ENCODE results near the gene ZNF18. TPM values are rescaled to one million over a fixed set of nuclear protein-coding genes. Genes with fewer than 3 reads are reported as not detected.

The ZNF18 gene
- total and polyA plus RNA-seq, 4 donors, result 10.1 to 16.5 (median 14.1) TPM

GRCh38 chr17:12027658-12028057 lies 30.4 kb upstream of the ZNF18 start:
- no peak overlapping the region for H3K27ac ChIP-seq (ENCODE audit: low read depth, low read length)
- no CpG with 5 or more reads among the region's 1 CpG for WGBS (ENCODE audit: insufficient coverage)

GRCh38 chr17:12024327-12024726 lies 27.1 kb upstream of the ZNF18 start:
- no peak overlapping the region for H3K27ac ChIP-seq (ENCODE audit: low read depth, low read length)
- H3K4me3 ChIP-seq (ENCODE audit: low read depth, low read length), result no peak overlapping the region
- no CpG with 5 or more reads among the region's 1 CpG for WGBS (ENCODE audit: insufficient coverage)
- peaks cover 3% of the 10 kb centered on the region for H3K27me3 ChIP-seq (ENCODE audit: control insufficient read depth, insufficient read depth, low read length)
- no peaks in the 10 kb centered on the region for H3K9me3 ChIP-seq (ENCODE audit: control insufficient read depth, insufficient read depth, low read length)
- no peaks in the 10 kb centered on the region for H3K36me3 ChIP-seq (ENCODE audit: control insufficient read depth, insufficient read depth, low read length)
- H3K4me1 ChIP-seq (ENCODE audit: control insufficient read depth, insufficient read depth, low read length), result no peaks in the 10 kb centered on the region
- DNase-seq (ENCODE audit: low read depth in 4 of 6, low spot score in 6 of 6), result no peak

More at GRCh38 chr17:12027658-12028057, 30.4 kb upstream of the ZNF18 start:
- Histone ChIP-seq H3K36me3 (ENCODE audit: control insufficient read depth, insufficient read depth, low read length) (no peaks in the 10 kb centered on the region), H3K27me3 (ENCODE audit: control insufficient read depth, insufficient read depth, low read length) (no peaks in the 10 kb centered on the region), H3K9me3 (ENCODE audit: control insufficient read depth, insufficient read depth, low read length) (no peaks in the 10 kb centered on the region), H3K4me1 (ENCODE audit: control insufficient read depth, insufficient read depth, low read length) (no peaks in the 10 kb centered on the region), H3K4me3 (ENCODE audit: low read depth, low read length) (no peak overlapping the region)
- DNase-seq (ENCODE audit: low read depth in 4 of 6, low spot score in 6 of 6), result no peak

GRCh38 chr17:12022310-12022709 lies 25.0 kb upstream of the ZNF18 start:
- no CpG with 5 or more reads among the region's 2 CpGs for WGBS (ENCODE audit: insufficient coverage)
- no peaks in the 10 kb centered on the region for H3K36me3 ChIP-seq (ENCODE audit: control insufficient read depth, insufficient read depth, low read length)
- DNase-seq (ENCODE audit: low read depth in 4 of 6, low spot score in 6 of 6), result peak in 1 of 6 donors; percentile 16
- peaks cover 3% of the 10 kb centered on the region for H3K27me3 ChIP-seq (ENCODE audit: control insufficient read depth, insufficient read depth, low read length)
- H3K4me1 ChIP-seq (ENCODE audit: control insufficient read depth, insufficient read depth, low read length), result no peaks in the 10 kb centered on the region
- no peak overlapping the region for H3K4me3 ChIP-seq (ENCODE audit: low read depth, low read length)
- H3K9me3 ChIP-seq (ENCODE audit: control insufficient read depth, insufficient read depth, low read length), result no peaks in the 10 kb centered on the region
- H3K27ac ChIP-seq (ENCODE audit: low read depth, low read length), result no peak overlapping the region

- H3K4me1 ChIP-seq (ENCODE audit: control insufficient read depth, insufficient read depth, low read length), result no peaks in the 10 kb centered on the region
- peaks cover 3% of the 10 kb centered on the region for H3K27me3 ChIP-seq (ENCODE audit: control insufficient read depth, insufficient read depth, low read length)
- no peaks in the 10 kb centered on the region for H3K36me3 ChIP-seq (ENCODE audit: control insufficient read depth, insufficient read depth, low read length)
- WGBS (ENCODE audit: insufficient coverage), result 7% methylated on average over 2 of the region's 3 CpGs
- no peaks in the 10 kb centered on the region for H3K9me3 ChIP-seq (ENCODE audit: control insufficient read depth, insufficient read depth, low read length)
- peak overlapping the region; percentile 55 for H3K4me3 ChIP-seq (ENCODE audit: low read depth, low read length)
- DNase-seq (ENCODE audit: low read depth in 4 of 6, low spot score in 6 of 6), result no peak
- H3K27ac ChIP-seq (ENCODE audit: low read depth, low read length), result no peak overlapping the region
These were observed 24.4 kb upstream of the ZNF18 start for GRCh38 chr17:12021623-12022140.

GRCh38 chr17:12020642-12021622 lies 23.7 kb upstream of the ZNF18 start, which contains the start of gene MAP2K4:
Gene MAP2K4, plus strand, starts transcription at chr17:12020877. Its CDS starts 10 bp downstream, at chr17:12020887.
- H3K9me3 ChIP-seq (ENCODE audit: control insufficient read depth, insufficient read depth, low read length), result no peaks in the 10 kb centered on the region
- H3K27ac ChIP-seq (ENCODE audit: low read depth, low read length), result no peak within 1 kb of the TSS
- WGBS (ENCODE audit: insufficient coverage), result 0% methylated on average over 123 of the region's 123 CpGs
- H3K36me3 ChIP-seq (ENCODE audit: control insufficient read depth, insufficient read depth, low read length), result no peaks in the 10 kb centered on the region
- peak within 1 kb of the TSS; percentile 55 for H3K4me3 ChIP-seq (ENCODE audit: low read depth, low read length)
- peaks cover 3% of the 10 kb centered on the region for H3K27me3 ChIP-seq (ENCODE audit: control insufficient read depth, insufficient read depth, low read length)
- peak; percentile 67 to 96 (median 82) for DNase-seq (ENCODE audit: low read depth in 4 of 6, low spot score in 6 of 6)
- H3K4me1 ChIP-seq (ENCODE audit: control insufficient read depth, insufficient read depth, low read length), result no peaks in the 10 kb centered on the region

GRCh38 chr17:12007466-12007865 lies 10.2 kb upstream of the ZNF18 start:
- H3K27me3 ChIP-seq (ENCODE audit: control insufficient read depth, insufficient read depth, low read length), result no peaks in the 10 kb centered on the region
- no peaks in the 10 kb centered on the region for H3K36me3 ChIP-seq (ENCODE audit: control insufficient read depth, insufficient read depth, low read length)
- no peak for DNase-seq (ENCODE audit: low read depth in 4 of 6, low spot score in 6 of 6)
- H3K27ac ChIP-seq (ENCODE audit: low read depth, low read length), result no peak overlapping the region
- H3K4me1 ChIP-seq (ENCODE audit: control insufficient read depth, insufficient read depth, low read length), result no peaks in the 10 kb centered on the region
- 87% methylated on average over 4 of the region's 5 CpGs for WGBS (ENCODE audit: insufficient coverage)
- H3K9me3 ChIP-seq (ENCODE audit: control insufficient read depth, insufficient read depth, low read length), result no peaks in the 10 kb centered on the region
- H3K4me3 ChIP-seq (ENCODE audit: low read depth, low read length), result no peak overlapping the region

- no peak overlapping the region for H3K4me3 ChIP-seq (ENCODE audit: low read depth, low read length)
- peaks cover 6% of the 10 kb centered on the region for H3K4me1 ChIP-seq (ENCODE audit: control insufficient read depth, insufficient read depth, low read length)
- H3K27ac ChIP-seq (ENCODE audit: low read depth, low read length), result no peak overlapping the region
- H3K9me3 ChIP-seq (ENCODE audit: control insufficient read depth, insufficient read depth, low read length), result no peaks in the 10 kb centered on the region
- whole genome bisulfite sequencing (ENCODE audit: insufficient coverage), result 88% methylated on average over 5 of the region's 5 CpGs
- no peaks in the 10 kb centered on the region for H3K36me3 ChIP-seq (ENCODE audit: control insufficient read depth, insufficient read depth, low read length)
- H3K27me3 ChIP-seq (ENCODE audit: control insufficient read depth, insufficient read depth, low read length), result no peaks in the 10 kb centered on the region
- DNase-seq (ENCODE audit: low read depth in 4 of 6, low spot score in 6 of 6), result no peak
These were observed 2.4 kb upstream of the ZNF18 start for GRCh38 chr17:11999696-12000095.

GRCh38 chr17:11997972-11998233 lies 628 bp upstream of the ZNF18 start:
- H3K4me1 ChIP-seq (ENCODE audit: control insufficient read depth, insufficient read depth, low read length), result peaks cover 6% of the 10 kb centered on the region
- WGBS (ENCODE audit: insufficient coverage), result 55% methylated on average over 4 of the region's 4 CpGs
- DNase-seq (ENCODE audit: low read depth in 4 of 6, low spot score in 6 of 6), result no peak
- no peaks in the 10 kb centered on the region for H3K36me3 ChIP-seq (ENCODE audit: control insufficient read depth, insufficient read depth, low read length)
- peak overlapping the region; percentile 85 for H3K4me3 ChIP-seq (ENCODE audit: low read depth, low read length)
- no peaks in the 10 kb centered on the region for H3K9me3 ChIP-seq (ENCODE audit: control insufficient read depth, insufficient read depth, low read length)
- H3K27ac ChIP-seq (ENCODE audit: low read depth, low read length), result peak overlapping the region; percentile 93
- H3K27me3 ChIP-seq (ENCODE audit: control insufficient read depth, insufficient read depth, low read length), result no peaks in the 10 kb centered on the region

GRCh38 chr17:11996722-11997146 lies 541 bp downstream of the ZNF18 start:
- no peaks in the 10 kb centered on the region for H3K27me3 ChIP-seq (ENCODE audit: control insufficient read depth, insufficient read depth, low read length)
- WGBS (ENCODE audit: insufficient coverage), result 0% methylated on average over 7 of the region's 14 CpGs
- DNase-seq (ENCODE audit: low read depth in 4 of 6, low spot score in 6 of 6), result peak in 4 of 6 donors; percentile 35 to 88 (median 66)

GRCh38 chr17:11991461-11991860 lies 5.8 kb downstream of the ZNF18 start:
- no CpG with 5 or more reads among the region's 4 CpGs for WGBS (ENCODE audit: insufficient coverage)
- H3K27ac ChIP-seq (ENCODE audit: low read depth, low read length), result no peak overlapping the region
- no peaks in the 10 kb centered on the region for H3K4me1 ChIP-seq (ENCODE audit: control insufficient read depth, insufficient read depth, low read length)
- H3K27me3 ChIP-seq (ENCODE audit: control insufficient read depth, insufficient read depth, low read length), result no peaks in the 10 kb centered on the region
- no peaks in the 10 kb centered on the region for H3K9me3 ChIP-seq (ENCODE audit: control insufficient read depth, insufficient read depth, low read length)
- DNase-seq (ENCODE audit: low read depth in 4 of 6, low spot score in 6 of 6), result no peak
- no peak overlapping the region for H3K4me3 ChIP-seq (ENCODE audit: low read depth, low read length)
- peaks cover 16% of the 10 kb centered on the region for H3K36me3 ChIP-seq (ENCODE audit: control insufficient read depth, insufficient read depth, low read length)

More at GRCh38 chr17:11996722-11997146, 541 bp downstream of the ZNF18 start:
- Histone ChIP-seq H3K4me1 (ENCODE audit: control insufficient read depth, insufficient read depth, low read length) (peaks cover 6% of the 10 kb centered on the region), H3K36me3 (ENCODE audit: control insufficient read depth, insufficient read depth, low read length) (peaks cover 8% of the 10 kb centered on the region), H3K27ac (ENCODE audit: low read depth, low read length) (peak overlapping the region; percentile 80), H3K4me3 (ENCODE audit: low read depth, low read length) (peak overlapping the region; percentile 85), H3K9me3 (ENCODE audit: control insufficient read depth, insufficient read depth, low read length) (no peaks in the 10 kb centered on the region)
